GM19438 (cell line): ENCODE data around the gene RPP38.

ENCODE experiments used
- ATAC-seq: cut with Tn5 transposase; IDR thresholded peaks from one replicate; pipeline ENCODE4 v1.9.1; 2021; ENCODE audit warnings: low read depth; ENCODE audit not compliant: unreplicated experiment

RPP38 gene, protein sequence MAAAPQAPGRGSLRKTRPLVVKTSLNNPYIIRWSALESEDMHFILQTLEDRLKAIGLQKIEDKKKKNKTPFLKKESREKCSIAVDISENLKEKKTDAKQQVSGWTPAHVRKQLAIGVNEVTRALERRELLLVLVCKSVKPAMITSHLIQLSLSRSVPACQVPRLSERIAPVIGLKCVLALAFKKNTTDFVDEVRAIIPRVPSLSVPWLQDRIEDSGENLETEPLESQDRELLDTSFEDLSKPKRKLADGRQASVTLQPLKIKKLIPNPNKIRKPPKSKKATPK

DNA sequence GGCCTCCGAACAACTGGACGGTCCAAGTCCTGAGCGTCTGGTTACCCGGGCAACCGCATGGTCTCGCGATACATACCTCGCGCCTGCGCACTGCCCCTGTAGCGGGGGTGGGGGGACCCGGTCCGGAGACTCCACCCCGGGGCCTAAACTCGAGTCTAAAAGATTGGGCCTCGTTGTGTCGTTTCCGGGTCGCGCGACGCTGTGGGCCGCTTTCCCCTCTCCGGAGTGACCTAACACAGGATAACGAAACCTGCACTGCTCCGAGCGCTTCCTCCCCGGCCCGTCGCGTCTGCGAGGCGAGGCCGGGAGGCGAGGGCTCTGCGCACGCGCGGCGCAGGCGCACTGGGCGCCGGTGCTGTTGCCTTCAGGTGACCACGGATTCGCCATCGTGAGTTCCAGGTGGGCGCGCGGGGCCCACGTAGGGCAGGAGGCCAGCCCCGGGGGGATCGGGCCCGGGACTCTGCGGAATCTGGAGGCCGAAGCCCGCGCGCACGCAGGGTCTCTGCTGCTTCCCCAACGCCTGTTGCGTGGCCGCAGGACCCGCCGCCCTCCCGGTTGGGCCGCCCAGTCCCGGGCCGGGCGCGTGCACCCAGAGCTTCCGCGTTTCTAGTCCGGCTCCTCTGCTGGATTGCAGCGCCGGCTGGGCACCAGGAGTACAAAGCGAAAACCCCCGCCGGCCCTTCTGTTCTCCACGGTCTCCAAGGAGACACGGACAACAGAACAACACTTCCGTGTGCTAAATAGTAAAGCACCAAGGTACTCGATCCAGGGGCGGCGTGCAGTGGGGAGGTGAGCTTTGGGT, at the start of gene RPP38:
Gene RPP38, plus strand, starts transcription at position 345 of the 802 bp plus-strand sequence. CDS start 5,960 bp downstream, outside the sequence.
- peak; percentile 81 for ATAC-seq

DNA sequence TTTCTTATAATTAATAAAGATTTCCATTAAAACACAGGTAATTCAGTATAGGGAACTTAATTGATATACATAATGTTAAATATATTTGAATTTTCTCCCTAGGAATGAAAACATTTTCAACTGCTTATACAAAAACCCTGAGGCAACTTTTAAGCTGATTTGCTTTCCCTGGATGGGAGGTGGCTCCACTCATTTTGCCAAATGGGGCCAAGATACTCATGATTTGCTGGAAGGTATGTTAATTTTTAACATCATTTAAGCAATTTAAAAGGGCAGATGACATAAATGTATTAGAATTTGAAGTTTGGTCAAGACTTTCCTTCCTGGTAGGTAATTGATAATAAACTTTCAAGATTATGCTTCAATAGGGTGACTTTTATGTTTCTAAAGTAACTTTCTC, 47.6 kb upstream of the RPP38 start:
- ATAC-seq = no peak

DNA sequence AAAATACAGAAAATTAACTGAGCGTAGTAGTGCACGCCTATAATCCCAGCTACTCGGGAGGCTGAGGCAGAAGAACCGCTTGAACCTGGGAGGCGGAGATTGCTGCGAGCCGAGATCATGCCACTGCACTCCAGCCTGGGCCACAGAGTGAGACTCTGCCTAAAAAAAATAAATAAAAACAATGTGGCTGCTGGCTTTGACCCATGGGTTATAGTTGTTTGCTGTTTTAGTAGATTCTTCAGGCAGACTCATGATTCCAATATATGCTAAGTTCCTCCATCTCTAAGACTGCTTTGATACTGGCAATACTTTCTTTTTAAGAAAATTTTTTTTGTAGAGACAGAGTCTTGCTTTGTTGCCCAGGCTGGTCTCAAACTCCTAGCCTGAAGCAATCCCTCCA, 45.0 kb upstream of the RPP38 start:
- no peak for ATAC-seq

DNA sequence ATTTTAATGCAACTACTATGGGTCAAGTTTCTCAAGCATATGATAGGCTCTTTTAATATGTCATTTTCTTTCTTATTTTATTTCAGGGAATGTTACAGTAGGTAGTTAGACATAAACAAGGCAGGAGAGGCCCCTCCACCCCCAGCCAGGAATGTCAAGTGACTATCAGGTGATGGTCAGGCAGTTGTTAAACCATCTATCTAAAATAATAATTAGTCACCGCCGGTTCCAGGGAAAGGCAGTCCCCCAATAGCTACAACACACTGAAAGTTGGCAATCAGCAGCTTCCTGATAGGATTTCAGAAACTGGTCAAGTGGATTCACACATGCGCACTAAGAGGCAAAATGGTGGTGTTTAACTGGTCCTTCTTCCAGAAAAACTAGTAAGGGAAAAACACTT, 44.1 kb upstream of the RPP38 start:
- ATAC-seq = no peak

DNA sequence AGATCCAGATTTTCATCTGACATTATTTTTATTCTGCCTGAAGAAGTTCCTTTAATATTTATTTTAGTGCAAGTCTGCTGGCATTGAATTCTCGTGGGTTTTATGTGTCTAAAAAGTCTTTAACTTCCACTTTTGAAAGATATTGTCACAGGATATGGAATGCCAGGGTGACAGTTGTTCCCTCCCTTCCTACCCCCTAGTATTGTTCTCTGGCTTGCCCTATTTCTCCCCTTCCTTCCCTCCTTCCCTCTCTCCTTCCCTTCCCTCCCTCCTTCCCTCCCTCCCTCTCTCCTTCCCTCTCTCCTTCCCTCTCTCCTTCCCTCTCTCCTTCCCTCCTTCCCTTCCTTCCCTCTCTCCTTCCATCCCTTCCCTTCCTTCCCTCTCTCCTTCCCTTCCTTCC, 38.5 kb upstream of the RPP38 start:
- ATAC-seq = no peak

DNA sequence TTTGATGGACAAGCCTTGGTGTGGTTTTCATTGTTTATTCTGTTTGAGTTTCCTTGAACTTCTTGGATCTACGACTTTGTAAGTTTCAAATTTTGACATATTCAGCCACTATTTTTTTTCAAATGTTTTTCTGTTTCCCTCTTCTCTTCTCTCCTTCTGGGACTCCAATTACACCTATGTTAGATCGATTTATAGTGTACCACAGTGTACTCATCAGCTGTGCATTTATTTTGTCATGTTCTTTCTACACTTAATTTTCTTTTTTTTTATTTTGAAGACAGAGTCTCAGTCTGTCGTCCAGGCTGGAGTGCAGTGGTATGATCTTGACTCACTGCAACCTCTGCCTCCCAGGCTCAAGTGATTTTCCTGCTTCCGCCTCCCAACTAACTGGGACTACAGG, 37.2 kb upstream of the RPP38 start:
- no peak for ATAC-seq

DNA sequence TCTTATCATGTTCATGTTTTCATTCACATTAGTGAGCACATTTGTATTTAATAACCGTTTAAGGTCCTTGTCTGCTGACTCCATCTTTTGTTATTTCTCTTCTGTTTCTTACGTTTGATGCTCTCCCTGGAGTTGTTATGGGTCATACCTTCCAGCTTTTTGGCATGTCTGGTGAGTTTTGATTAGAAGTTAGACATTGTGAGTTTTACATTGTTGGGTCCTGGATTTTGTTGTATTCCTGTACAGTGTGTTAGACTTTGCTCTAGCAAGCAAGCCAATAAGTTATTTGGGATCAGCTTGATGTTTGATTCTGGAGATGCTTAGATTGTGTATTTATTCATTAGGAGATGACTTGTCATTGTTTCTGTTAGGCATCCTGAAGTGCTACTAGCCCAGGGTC, 36.5 kb upstream of the RPP38 start:
- ATAC-seq = no peak

DNA sequence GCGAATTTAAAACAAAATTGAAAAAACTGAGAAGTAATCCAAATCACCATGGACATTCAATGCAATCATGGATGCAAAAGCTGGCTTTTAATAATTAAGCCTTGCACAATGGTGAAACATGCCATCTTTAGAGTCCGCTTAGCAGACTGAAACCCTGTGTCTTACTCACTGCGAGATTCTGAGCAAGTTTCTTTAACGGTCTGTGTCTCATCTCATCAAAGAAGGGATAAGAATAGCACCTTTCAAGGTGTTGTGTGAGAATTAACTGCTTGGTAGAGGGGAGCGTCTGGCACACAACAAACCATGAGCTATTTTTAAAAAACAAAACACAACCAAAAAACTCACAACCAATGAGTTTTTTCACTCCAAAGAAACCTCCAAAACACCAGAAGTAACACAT, 30.0 kb upstream of the RPP38 start:
- no peak for ATAC-seq

DNA sequence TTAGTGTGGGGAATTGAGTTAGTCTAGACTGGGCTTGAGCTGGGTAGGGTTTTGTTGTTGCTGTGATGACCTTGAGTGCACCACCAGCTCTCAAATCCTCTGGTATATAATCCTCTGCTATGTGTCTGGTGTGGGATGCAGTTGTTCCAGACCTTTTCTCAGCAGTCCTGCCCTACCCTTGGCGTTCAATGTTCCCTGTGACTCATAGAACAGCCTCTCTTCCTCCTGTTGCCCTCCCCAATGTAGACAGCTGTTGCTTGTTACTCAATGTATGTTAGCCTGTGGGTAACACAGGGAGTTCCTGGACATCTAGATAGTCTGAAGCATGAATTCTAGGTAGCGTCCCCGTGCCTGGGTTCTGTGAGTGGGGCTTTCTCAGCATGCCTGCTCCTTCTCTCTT, 28.4 kb upstream of the RPP38 start:
- ATAC-seq = no peak

DNA sequence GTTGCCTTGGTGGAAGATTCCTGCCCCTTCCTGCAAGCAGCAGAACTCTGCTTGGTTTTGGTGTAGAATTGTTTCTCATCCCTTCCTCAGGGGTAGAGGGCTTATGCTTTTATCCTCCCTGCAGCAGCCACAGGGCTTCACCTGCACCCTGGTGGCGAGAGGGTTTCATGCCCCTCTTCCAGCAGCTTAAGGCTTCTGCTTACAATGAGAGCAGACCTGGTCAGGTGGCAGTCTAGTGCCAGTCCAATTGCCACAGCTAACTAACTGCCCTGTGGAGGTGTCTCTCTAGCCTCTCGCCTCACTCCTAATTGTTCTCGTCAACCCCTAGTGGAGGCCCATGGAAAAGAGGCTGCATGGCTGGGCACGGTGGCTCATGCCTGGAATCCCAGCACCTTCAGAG, 27.9 kb upstream of the RPP38 start:
- ATAC-seq = no peak

DNA sequence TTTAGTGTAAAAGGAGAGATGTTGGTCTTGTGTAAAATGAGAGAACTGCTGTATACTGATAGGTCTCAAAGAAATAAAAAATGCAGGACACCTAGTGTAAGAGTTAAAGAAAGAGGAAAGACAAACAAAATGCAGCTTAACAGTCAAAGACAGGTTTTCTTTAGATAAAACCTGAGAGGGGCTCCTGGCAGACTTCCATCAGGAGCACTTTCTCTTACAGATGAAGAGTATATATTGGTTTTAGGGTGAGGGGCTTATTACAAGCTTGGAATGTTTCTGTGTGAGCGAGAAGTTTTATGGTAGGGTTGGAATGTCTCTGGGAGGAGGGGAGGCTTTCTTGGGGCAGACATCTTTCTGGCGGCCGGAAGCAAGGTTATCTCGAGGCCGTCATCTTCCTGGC, 24.8 kb upstream of the RPP38 start:
- no peak for ATAC-seq

DNA sequence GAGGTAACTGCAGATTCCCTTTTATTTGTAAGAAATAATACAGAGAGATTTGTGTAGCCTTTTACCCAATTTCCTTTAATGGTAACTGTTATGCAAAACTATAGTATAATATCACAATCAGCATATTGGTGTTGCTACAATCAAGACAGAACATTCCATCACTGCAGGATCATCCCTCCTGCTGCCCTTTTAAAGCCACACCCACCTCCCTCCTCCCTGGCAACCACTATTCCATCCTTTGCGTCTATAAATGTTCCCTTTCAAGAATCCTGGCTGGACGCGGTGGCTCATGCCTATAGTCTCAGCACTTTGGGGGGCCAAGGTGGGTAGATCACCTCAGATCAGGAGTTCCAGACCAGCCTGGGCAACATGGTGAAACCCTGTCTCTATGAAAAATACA, 21.7 kb upstream of the RPP38 start:
- no peak for ATAC-seq

DNA sequence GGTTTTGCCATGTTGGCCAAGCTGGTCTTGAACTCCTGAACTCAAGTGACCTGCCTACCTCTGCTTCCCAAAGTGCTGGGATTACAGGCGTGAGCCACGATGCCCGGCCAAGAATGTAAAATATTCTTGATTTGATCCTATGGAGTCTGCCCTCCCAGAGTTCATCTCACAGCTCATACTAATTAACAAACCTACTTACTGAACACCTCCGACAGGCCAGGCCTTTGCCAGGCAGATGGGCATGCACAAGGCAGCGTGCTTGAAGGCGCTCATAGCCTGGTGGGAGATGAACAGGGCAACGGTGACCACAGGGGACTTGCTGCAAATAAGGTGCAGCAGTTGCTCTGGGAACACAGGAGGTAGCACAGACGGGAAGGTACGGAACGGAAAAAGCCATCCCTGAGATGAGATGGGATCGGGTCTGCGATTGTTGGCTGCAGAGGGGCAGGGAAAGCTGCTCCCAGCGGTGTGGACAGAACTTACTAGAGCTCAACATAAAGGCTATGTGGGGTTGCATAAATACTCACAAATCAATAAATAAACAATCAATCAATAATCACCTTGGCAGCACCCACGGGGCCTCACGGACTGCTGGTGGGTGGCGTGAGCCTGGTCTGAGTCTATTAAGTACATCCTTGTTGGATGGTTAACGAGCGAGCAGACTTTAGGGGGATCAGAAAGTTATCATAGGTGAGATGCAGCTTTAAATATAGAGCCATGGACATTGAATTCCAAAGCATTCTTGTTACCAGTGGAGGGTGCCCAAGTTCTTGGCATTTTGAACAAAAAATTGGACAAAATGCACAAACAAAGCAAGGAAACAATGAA, 13.3 kb upstream of the RPP38 start:
- no peak for ATAC-seq

DNA sequence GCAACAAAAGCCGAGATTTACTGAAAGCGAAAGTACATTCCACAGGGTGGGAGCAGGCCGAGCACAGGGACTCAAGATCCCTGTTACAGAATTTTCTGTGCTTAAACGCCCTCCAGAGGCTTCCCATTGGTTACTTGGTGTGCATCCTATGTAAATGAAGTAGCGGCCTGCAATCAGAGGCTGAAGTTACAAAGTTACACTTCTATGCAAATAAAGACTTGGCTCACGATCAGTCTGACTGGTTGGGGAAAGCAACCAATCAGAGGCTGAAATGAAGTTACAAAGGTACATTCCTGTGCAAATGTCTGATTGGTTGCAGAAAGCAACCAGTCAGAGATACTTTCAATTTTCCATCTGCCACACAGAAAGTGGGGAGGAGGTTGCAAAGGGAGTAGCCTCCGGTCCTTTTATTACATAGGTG, 12.6 kb upstream of the RPP38 start:
- no peak for ATAC-seq

DNA sequence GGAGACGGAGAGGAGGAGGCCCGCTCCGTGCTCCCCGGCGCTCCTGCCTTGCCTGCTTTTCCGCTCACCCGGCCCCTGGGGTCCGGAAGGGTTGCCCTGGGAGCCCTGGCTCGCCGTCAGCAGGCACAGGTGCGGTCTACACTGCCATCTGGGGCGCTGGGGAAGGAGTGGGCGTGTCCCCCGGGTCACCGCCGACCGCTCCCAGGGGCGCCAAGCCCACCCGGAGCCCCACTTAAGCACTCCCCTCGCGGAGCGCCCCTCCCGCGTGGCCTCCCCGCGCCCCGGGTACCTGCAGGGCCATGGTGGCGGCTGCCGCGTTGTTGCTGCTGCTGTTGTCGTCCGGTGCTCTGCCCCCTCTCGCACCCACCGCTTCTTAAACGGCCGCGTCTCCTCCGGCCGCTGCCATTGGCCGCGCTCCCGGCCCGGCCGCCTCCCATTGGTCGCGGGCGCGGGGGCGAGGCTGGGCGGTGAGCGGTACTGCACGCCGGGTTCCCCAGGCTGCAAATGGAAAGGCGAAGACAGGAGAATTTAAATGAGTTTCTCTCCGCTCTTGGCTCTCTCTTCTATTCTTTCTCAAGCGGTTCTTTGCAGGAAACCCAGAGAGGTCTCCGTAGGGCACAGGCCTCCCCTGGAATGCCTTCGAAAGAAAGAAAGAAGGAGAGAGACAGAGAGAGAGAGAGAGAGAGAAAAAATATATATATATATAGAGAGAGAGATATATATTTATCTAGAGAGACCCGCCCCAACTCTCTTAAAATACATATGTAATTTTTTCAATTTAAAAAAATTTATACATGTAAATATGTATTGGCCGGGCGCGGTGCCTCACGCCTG, 8.5 kb upstream of the RPP38 start, which contains the start of gene ACBD7:
Gene ACBD7, minus strand, starts transcription at position 349 of the 834 bp plus-strand sequence. Its CDS starts 48 bp downstream, at position 301.
- peak; percentile 100 for ATAC-seq

DNA sequence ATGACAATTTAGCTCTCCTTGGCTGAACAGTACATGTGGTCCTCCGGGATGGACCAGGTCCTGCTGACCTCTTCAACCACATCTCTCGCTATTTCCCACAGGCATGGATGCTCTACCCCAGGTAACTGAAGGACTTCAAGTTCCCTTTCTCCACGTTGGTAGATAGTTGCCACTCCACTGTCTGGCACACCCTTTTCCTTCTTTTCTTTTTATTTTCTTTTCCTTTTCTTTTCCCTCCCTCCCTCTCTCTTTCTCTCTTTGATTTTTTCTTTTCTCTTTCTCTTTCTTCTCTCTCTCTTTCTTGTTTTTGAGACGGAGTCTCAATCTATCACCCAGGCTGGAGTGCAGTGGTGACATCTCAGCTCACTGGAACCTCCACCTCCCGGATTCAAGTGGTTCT, 5.7 kb upstream of the RPP38 start:
- ATAC-seq = no peak

DNA sequence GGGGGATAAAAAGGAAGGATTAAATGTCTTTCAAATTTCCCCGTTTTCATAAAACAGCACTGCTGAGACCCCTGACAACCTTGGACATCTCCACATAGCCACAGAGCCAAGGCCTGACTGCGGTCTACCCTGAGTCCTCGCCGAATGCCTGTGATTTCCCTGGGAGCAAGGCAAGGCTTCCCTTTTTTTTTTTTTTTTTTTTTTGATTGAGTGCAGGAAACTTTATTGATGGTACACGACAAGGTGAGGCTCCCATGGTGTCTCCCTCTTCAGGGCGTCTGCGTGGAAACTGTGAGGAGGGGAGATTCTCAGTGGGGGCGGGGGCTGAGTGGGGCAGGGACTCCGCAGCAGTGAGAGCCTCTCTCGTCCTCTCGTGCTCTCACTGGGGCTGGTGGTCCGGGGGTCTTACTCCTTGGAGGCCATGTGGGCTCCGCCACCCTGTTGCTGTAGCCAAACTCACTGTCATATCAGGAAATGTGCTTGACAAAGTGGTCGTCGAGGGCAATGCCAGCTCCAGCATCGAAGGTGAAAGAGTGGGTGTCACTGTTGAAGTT, 4.2 kb upstream of the RPP38 start:
- no peak for ATAC-seq

DNA sequence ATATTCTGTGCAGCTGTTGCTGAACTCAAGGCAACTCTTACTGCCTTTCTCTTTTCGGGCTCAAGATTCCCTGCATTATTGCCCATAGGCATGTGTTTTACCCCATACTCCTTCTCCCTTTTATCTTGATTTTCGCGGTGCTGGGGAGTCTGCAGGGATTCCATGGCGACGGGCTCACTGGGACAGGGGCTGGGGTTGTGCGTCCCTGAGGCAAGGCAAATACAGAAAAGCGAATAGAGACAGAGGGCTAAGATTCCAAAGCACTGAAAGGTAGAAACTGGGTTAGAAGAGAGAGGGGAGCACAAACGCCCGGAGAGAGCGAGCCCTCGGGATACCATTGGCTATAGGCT, 519 bp upstream of the RPP38 start:
- ATAC-seq = peak; percentile 13

DNA sequence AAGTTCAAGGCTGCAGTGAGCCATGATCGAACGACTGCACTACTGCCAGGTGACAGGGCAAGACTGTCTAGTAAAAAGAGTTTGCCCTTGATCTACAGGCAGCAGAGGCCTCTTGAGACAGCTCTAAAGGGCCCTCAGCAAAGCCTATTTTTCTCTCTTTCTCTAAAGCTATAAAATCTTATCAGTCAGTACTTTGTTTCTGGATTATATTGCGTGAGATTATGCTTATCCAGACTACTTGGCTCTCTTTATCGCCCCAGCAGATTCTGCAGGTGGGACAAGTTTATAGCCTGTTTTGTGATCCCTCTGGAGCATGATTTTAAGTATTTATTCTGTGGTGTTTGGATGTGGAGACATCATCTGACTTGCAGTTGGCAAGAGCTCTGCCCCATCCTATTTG, 2.7 kb downstream of the RPP38 start:
- ATAC-seq = no peak

DNA sequence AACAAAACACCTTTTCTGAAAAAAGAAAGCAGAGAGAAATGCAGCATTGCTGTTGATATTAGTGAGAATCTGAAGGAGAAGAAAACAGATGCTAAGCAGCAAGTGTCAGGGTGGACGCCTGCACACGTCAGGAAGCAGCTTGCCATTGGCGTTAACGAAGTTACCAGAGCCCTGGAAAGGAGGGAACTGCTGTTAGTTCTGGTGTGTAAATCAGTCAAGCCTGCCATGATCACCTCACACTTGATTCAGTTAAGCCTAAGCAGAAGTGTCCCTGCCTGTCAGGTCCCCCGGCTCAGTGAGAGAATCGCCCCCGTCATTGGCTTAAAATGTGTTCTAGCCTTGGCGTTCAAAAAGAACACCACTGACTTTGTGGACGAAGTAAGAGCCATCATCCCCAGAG, 6.4 kb downstream of the RPP38 start:
- ATAC-seq = no peak
